Activated CD4-positive, alpha-beta T cell treated with anti-CD3 and anti-CD28 coated beads, Interleukin-2, amount 10 ng/mL, durations not matched to agents 7 days and 5 days (primary cell): ENCODE measurements around the gene PTPRN2. TPM values are rescaled to one million over a fixed set of nuclear protein-coding genes. Genes with fewer than 3 reads are reported as not detected.
"Not testable (repeated sequence)": the region's sequence is repeated elsewhere in the genome, so short reads cannot be mapped to it uniquely, and the experiment has no call there.

ENCODE experiments used
- CTCF ChIA-PET: fragments of 350-600 bp; sonication (Branson Sonifier 250); formaldehyde crosslinking; loops from one replicate; lab custom pipeline; 2021; ENCODE audit warnings: antibody characterized with exemption; lab: Charles Lee
- POLR2A ChIA-PET: fragments of 350-600 bp; sonication (Branson Sonifier 250); formaldehyde crosslinking; loops from one replicate; lab custom pipeline; 2021; ENCODE audit warnings: antibody characterized with exemption; lab: Charles Lee
- DNase-seq: peaks from one replicate; pipeline ENCODE4 v3.0.0-alpha.2; 2020
- H3K27ac Mint-ChIP-seq: one replicate; pipeline ENCODE4 v1.8.0; 2021; ENCODE audit warnings: mild to moderate bottlenecking, moderate library complexity, mixed read lengths
- H3K27me3 Mint-ChIP-seq: one replicate; pipeline ENCODE4 v1.8.0; 2021; ENCODE audit warnings: mixed read lengths
- H3K36me3 Mint-ChIP-seq: one replicate; pipeline ENCODE4 v1.8.0; 2021; ENCODE audit warnings: low read depth, mixed read lengths
- H3K4me1 Mint-ChIP-seq: one replicate; pipeline ENCODE4 v1.8.0; 2021; ENCODE audit warnings: mixed read lengths
- H3K4me3 Mint-ChIP-seq: one replicate; pipeline ENCODE4 v1.8.0; 2021; ENCODE audit warnings: mild to moderate bottlenecking, moderate library complexity, mixed read lengths
- H3K9me3 Mint-ChIP-seq: one replicate; pipeline ENCODE4 v1.8.0; 2021; ENCODE audit warnings: mixed read lengths
- total RNA-seq, 2 experiments: library from RNA; stranded (reverse); gene quantifications; one replicate each; pipeline ENCODE4 v1.2.3, GENCODE V29; 2021

Gene PTPRN2
- total RNA-seq, 2 experiments from 2014 or later = 2.6 to 2.7 TPM

DNA sequence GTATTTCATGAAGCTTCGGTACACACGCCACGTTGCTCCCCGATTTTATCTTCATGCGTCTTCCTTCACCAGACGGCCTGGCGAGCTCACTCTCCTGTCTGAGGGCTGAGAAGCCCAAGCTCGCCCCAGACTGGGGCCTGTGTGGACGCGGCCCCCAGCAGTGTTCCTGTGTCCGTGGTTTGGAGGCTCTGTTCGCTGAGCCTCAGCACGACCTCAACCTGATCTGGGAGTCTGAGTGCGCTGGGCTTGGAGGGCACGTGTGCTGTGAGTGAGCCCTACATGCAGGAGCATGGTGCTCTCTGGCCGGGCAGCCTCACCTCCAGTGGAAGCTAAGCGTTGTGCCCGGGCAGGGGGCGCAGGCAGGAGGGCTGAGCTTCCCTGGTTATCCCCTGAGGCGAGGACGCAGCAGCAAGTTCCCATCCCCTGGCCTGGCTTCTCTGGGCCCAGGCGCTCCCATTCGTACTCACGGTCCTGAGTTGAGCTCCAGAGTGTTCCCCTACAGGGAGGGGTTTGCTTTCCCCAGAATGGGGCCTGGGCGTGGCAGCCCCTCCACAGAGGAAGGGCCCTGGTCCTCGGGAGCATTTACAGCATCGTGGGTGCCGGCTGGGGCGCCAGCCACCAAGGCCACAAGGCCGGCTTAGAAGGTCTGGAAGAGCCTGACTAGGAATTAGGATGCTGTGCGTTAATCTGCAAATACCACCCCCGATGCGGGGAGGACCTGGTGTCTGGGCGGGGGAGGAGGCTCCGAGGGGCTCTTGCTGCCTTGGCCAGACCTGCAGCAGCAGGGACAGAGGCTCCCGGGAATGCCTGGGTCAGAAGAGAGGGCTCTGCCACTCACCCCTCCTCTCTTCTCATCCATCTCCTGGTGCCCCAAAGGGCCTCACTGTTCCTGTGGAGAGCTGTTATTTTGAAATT is 850.2 kb downstream of the PTPRN2 start:
- ChIA-PET POLR2A (no interaction called here), CTCF (no interaction called here)
- DNase-seq = no peak
- Mint-ChIP-seq H3K36me3 (no peaks in the 10 kb centered on the region), H3K27me3 (no peaks in the 10 kb centered on the region), H3K9me3 (peaks cover 3% of the 10 kb centered on the region), H3K27ac (no peak overlapping the region), H3K4me1 (no peaks in the 10 kb centered on the region), H3K4me3 (no peak overlapping the region)

GRCh38 chr7:157736341-157736740 is 851.3 kb downstream of the PTPRN2 start:
- ChIA-PET POLR2A (no interaction called here), CTCF (no interaction called here)
- DNase-seq = no peak
- Mint-ChIP-seq H3K4me3 (no peak overlapping the region), H3K27me3 (no peaks in the 10 kb centered on the region), H3K36me3 (no peaks in the 10 kb centered on the region), H3K9me3 (peaks cover 3% of the 10 kb centered on the region), H3K4me1 (no peaks in the 10 kb centered on the region), H3K27ac (no peak overlapping the region)

- CTCF ChIA-PET = no interaction called here
- POLR2A ChIA-PET = no interaction called here
- Mint-ChIP-seq H3K27ac (no peak overlapping the region), H3K9me3 (peaks cover 3% of the 10 kb centered on the region), H3K36me3 (no peaks in the 10 kb centered on the region), H3K4me1 (no peaks in the 10 kb centered on the region), H3K27me3 (no peaks in the 10 kb centered on the region), H3K4me3 (no peak overlapping the region)
- DNase-seq = no peak
Observed at GRCh38 chr7:157735826-157736225, 851.8 kb downstream of the PTPRN2 start.

DNA sequence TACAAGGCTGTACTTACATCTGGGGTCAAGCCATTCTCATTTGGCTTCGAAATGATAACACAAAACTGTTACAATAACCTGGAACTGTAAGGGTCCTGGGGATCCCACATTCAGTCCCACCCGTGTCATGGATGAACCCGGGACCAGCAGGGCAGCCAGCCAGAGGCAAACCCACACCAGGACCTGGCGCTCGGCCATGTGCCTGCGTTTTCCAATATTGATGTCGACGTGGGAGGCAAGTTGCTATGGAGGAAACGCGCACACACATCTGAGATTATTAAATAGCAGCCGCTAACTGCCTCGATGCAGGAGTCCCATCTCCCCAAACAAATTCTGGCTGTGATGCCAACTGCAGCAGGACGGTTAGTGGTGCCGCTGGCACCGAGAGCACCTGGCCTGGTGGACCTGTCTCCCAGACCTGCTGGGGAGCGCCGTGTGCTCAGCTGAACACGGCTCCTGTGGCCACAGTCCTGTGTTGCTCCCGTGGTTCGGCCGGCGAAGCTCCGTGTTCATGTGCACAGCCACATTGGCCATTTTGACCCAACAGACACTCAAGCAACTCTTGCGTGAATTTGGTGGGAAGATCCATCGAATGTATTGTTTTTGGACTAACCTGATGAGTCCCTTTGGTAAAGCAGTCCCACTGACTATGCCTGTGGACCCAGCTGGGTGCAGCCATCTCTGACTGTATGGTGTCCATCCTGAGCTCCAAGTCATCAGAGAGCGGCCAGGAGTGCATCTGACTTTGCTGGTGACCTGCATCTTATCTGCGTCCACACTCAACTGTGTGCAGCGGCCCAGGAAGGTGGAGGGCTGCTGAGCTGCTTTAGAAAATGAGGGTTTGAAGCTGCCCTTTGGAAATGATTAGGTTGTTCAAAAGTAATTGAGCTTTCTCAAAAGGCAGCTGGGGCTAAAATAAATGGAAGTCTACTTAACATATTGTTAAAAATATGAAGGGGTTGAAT is 852.7 kb downstream of the PTPRN2 start:
- ChIA-PET CTCF (no interaction called here), POLR2A (no interaction called here)
- DNase-seq = no peak
- Mint-ChIP-seq H3K4me3 (no peak overlapping the region), H3K4me1 (no peaks in the 10 kb centered on the region), H3K9me3 (peaks cover 3% of the 10 kb centered on the region), H3K27ac (no peak overlapping the region), H3K36me3 (no peaks in the 10 kb centered on the region), H3K27me3 (no peaks in the 10 kb centered on the region)

- H3K4me3 Mint-ChIP-seq, H3K4me1 Mint-ChIP-seq, H3K27me3 Mint-ChIP-seq, H3K36me3 Mint-ChIP-seq, POLR2A ChIA-PET, DNase-seq, CTCF ChIA-PET, H3K27ac Mint-ChIP-seq, H3K9me3 Mint-ChIP-seq: not testable (repeated sequence)
Observed at GRCh38 chr7:157733760-157734395, 853.7 kb downstream of the PTPRN2 start.

GRCh38 chr7:157731126-157731525 is 856.5 kb downstream of the PTPRN2 start:
- Mint-ChIP-seq H3K4me3 (no peak overlapping the region), H3K27ac (no peak overlapping the region), H3K27me3 (no peaks in the 10 kb centered on the region), H3K4me1 (no peaks in the 10 kb centered on the region), H3K36me3 (no peaks in the 10 kb centered on the region), H3K9me3 (peaks cover 3% of the 10 kb centered on the region)
- CTCF ChIA-PET = no interaction called here
- DNase-seq = no peak
- POLR2A ChIA-PET = no interaction called here

- H3K4me1 Mint-ChIP-seq = no peaks in the 10 kb centered on the region
- DNase-seq = no peak
- CTCF ChIA-PET = no interaction called here
Observed at GRCh38 chr7:157730614-157731013, 857.0 kb downstream of the PTPRN2 start.

DNA sequence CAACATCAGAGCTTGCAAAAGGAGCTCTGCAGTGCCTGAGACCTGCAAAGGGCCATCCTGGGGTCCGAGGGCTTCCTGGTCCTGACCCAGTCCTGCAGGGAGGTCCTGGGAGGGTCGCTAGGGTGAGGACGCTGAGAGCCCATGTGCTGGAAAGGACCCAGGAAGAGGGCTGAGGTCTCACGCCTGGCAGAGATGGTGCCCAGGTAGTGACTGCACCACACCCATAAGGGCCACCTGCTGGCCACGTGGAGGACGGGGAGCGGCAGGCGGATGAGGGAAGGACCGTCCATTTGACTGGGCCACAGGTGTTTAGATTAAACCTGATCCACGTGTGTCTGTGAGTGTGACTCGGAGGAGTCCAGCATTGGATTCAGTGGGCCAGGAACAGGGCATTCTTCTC is 858.1 kb downstream of the PTPRN2 start:
- CTCF ChIA-PET = interaction anchor here (0.7 kb wide), 1 partner anchor 14 kb away, joined by 3 read pairs; no protein-coding TSS in a partner anchor

More at GRCh38 chr7:157730614-157731013, 857.0 kb downstream of the PTPRN2 start:
- POLR2A ChIA-PET = no interaction called here
- H3K4me3 Mint-ChIP-seq = no peak overlapping the region
- no peak overlapping the region for H3K27ac Mint-ChIP-seq
- H3K36me3 Mint-ChIP-seq = no peaks in the 10 kb centered on the region
- no peaks in the 10 kb centered on the region for H3K27me3 Mint-ChIP-seq
- H3K9me3 Mint-ChIP-seq = peaks cover 3% of the 10 kb centered on the region

DNA sequence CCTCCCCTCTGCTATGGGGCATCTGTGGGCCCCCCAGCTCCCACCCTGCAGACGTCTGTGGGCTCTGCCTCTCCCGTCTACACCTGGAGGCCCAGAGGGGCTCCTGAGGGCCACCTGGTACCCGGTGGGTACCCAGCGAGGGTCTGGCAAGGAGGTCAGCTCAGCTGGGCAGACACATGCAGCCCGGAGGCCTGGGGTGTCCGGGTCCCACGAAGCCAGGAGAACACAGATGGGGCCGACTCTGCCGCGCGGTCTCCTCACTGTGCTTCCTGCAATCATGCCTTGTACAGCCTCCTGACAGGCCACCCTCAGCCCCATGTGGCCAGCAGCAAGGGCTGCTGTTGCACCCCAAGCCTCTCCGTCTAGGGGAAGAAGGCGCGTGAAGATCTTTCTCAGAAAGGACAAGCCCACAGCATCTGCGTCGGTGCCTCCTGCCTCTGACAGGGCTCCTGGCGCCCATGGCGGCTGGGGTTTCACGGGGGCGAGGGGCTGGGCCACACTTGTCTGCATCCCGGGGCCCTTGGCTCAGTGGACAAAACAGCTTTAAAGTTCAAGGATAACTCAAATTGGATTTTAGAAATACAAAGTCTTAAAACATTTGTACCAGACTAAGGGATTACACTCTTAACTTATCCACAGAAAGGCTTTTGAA is 859.5 kb downstream of the PTPRN2 start:
- CTCF ChIA-PET = no interaction called here
- no peak for DNase-seq
- Mint-ChIP-seq H3K27me3 (peaks cover 3% of the 10 kb centered on the region), H3K4me1 (no peaks in the 10 kb centered on the region), H3K27ac (no peak overlapping the region), H3K36me3 (no peaks in the 10 kb centered on the region), H3K4me3 (no peak overlapping the region), H3K9me3 (no peaks in the 10 kb centered on the region)
- POLR2A ChIA-PET = no interaction called here

More for the DNA sequence above, 858.1 kb downstream of the PTPRN2 start:
- DNase-seq = no peak
- Mint-ChIP-seq H3K4me1 (no peaks in the 10 kb centered on the region), H3K9me3 (peaks cover 3% of the 10 kb centered on the region), H3K27me3 (no peaks in the 10 kb centered on the region), H3K27ac (no peak overlapping the region), H3K4me3 (no peak overlapping the region), H3K36me3 (no peaks in the 10 kb centered on the region)
- POLR2A ChIA-PET = no interaction called here

- H3K27ac Mint-ChIP-seq = no peak overlapping the region
- H3K27me3 Mint-ChIP-seq = peaks cover 3% of the 10 kb centered on the region
- H3K4me3 Mint-ChIP-seq = no peak overlapping the region
- H3K9me3 Mint-ChIP-seq = no peaks in the 10 kb centered on the region
- ChIA-PET CTCF (no interaction called here), POLR2A (no interaction called here)
- H3K4me1 Mint-ChIP-seq = no peaks in the 10 kb centered on the region
- no peak for DNase-seq
- H3K36me3 Mint-ChIP-seq = no peaks in the 10 kb centered on the region
Observed at GRCh38 chr7:157726764-157727163, 860.9 kb downstream of the PTPRN2 start.

- POLR2A ChIA-PET, H3K4me1 Mint-ChIP-seq, H3K27ac Mint-ChIP-seq, H3K4me3 Mint-ChIP-seq, H3K27me3 Mint-ChIP-seq, H3K36me3 Mint-ChIP-seq, CTCF ChIA-PET, H3K9me3 Mint-ChIP-seq, DNase-seq: not testable (repeated sequence)
Observed at GRCh38 chr7:157725312-157725711, 862.3 kb downstream of the PTPRN2 start.

- Mint-ChIP-seq H3K9me3 (no peaks in the 10 kb centered on the region), H3K4me1 (no peaks in the 10 kb centered on the region), H3K27me3 (peaks cover 3% of the 10 kb centered on the region), H3K27ac (no peak overlapping the region), H3K4me3 (no peak overlapping the region), H3K36me3 (no peaks in the 10 kb centered on the region)
- CTCF ChIA-PET = no interaction called here
- DNase-seq = no peak
- POLR2A ChIA-PET = no interaction called here
Observed at GRCh38 chr7:157723205-157723604, 864.4 kb downstream of the PTPRN2 start.
